C4-2B (cell line): Measurements from ENCODE around the gene JAML.

ENCODE experiments used
- H3K27ac ChIP-seq: fragments of 450-650 bp; 2 replicates; pipeline ENCODE4 v1.5.1; 2017
- CTCF ChIP-seq: fragments of 450-650 bp; conservative IDR thresholded peaks from 2 replicates; pipeline ENCODE4 v1.5.1; 2017; ENCODE audit warnings: mild to moderate bottlenecking
- ZFX ChIP-seq: fragments of 450-650 bp; IDR thresholded peaks from 2 replicates; pipeline ENCODE4 v1.6.1; 2017

The JAML gene

GRCh38 chr11:118144301-118145268, 80.2 kb downstream of the JAML start:
- TF ChIP-seq CTCF = no peak
- TF ChIP-seq ZFX = no peak
- H3K27ac ChIP-seq = no peak overlapping the region
